H1 (cell line): Measurements from ENCODE around the gene SH2D2A. TPM values are rescaled to one million over a fixed set of nuclear protein-coding genes. Genes with fewer than 3 reads are reported as not detected.

Experiments used
- CTCF ChIA-PET: fragments of 300-600 bp; sonication (Branson Sonifier 250); formaldehyde crosslinking; loops from one replicate; lab custom pipeline; 2021; ENCODE audit not compliant: partially characterized antibody; lab: Charles Lee
- POLR2A ChIA-PET: fragments of 300-600 bp; sonication (Branson Sonifier 250); formaldehyde crosslinking; loops from one replicate; lab custom pipeline; 2021; ENCODE audit warnings: inconsistent platforms; ENCODE audit not compliant: partially characterized antibody; lab: Charles Lee
- DNase-seq, 2 experiments: peaks; one replicate each; pipeline versions ENCODE4 v3.0.0 to v3.0.0-alpha.2; 2010 to 2022; ENCODE audit warnings: low spot score in 2 of 2, low read depth in 1 of 2, mixed read lengths in 1 of 2
- FAIRE-seq: peaks from 2 replicates; lab custom pipeline; 2011; peaks lifted over from hg19 to GRCh38; lab: Jason Lieb, UNC
- H2AFZ ChIP-seq: 2 replicates; pipeline ENCODE4 v1.8.1; 2012; ENCODE audit warnings: low read length, inconsistent platforms
- H2AK5ac ChIP-seq: 2 replicates; pipeline ENCODE4 v1.6.1; 2013; ENCODE audit warnings: low read depth, low read length
- H2BK120ac ChIP-seq: replicated peaks from 2 replicates; pipeline ENCODE3; 2013; ENCODE audit warnings: low read depth, low read length, inconsistent platforms
- H2BK12ac ChIP-seq: 2 replicates; pipeline ENCODE4 v1.6.1; 2013; ENCODE audit warnings: low read depth, low read length
- H2BK15ac ChIP-seq: 2 replicates; pipeline ENCODE4 v1.6.1; 2013; ENCODE audit warnings: low read length
- H2BK20ac ChIP-seq: 2 replicates; pipeline ENCODE4 v1.6.1; 2013; ENCODE audit warnings: low read length
- H2BK5ac ChIP-seq: 2 replicates; pipeline ENCODE4 v1.6.1; 2013; ENCODE audit warnings: low read depth, low read length
- H3K14ac ChIP-seq: 2 replicates; pipeline ENCODE4 v1.6.1; 2013; ENCODE audit warnings: inconsistent platforms; ENCODE audit not compliant: insufficient read length
- H3K18ac ChIP-seq: 2 replicates; pipeline ENCODE4 v1.6.1; 2013; ENCODE audit warnings: low read length; ENCODE audit errors: extremely low read depth
- H3K23ac ChIP-seq: 2 replicates; pipeline ENCODE4 v1.6.1; 2013; ENCODE audit warnings: inconsistent platforms; ENCODE audit not compliant: insufficient read length
- H3K23me2 ChIP-seq: 2 replicates; pipeline ENCODE4 v1.6.1; 2013; ENCODE audit warnings: low read depth, low read length
- H3K27ac ChIP-seq: 2 replicates; pipeline ENCODE4 v1.6.1; 2011; ENCODE audit warnings: low read depth, low read length, inconsistent platforms
- H3K27me3 ChIP-seq, 4 experiments: replicated peaks in 1 of 4; 1 replicate in 1 of 4; 2 replicates in 3 of 4; pipeline versions ENCODE4 v1.6.1 to v1.8.1; 2011 to 2013; ENCODE audit warnings: low read length in 3 of 4, mild to moderate bottlenecking in 3 of 4, inconsistent platforms in 2 of 4, mixed read lengths in 2 of 4, moderate library complexity in 1 of 4; ENCODE audit not compliant: control insufficient read depth in 3 of 4, insufficient read depth in 3 of 4; ENCODE audit errors: extremely low read depth in 1 of 4
- H3K36me3 ChIP-seq, 4 experiments: 2 replicates each; pipeline versions ENCODE4 v1.6.1 to v1.8.1; 2011 to 2013; ENCODE audit warnings: mild to moderate bottlenecking in 4 of 4, low read length in 3 of 4, moderate library complexity in 2 of 4, control low read depth in 1 of 4, inconsistent platforms in 1 of 4; ENCODE audit not compliant: insufficient read depth in 4 of 4, control insufficient read depth in 2 of 4
- H3K4ac ChIP-seq: replicated peaks from 2 replicates; pipeline ENCODE3; 2013; ENCODE audit warnings: low read length, low read depth, mixed read lengths, inconsistent platforms; ENCODE audit not compliant: insufficient read length
- H3K4me1 ChIP-seq, 4 experiments: replicated peaks in 1 of 4; 1 replicate in 1 of 4; 2 replicates in 3 of 4; pipeline versions ENCODE4 v1.6.1 to v1.8.1; 2011 to 2013; ENCODE audit warnings: low read length in 3 of 4, inconsistent platforms in 2 of 4, mixed read lengths in 1 of 4; ENCODE audit not compliant: insufficient read depth in 4 of 4, control insufficient read depth in 3 of 4
- H3K4me2 ChIP-seq, 2 experiments: 2 replicates each; pipeline versions ENCODE4 v1.6.1 to v1.8.1; 2011 to 2013; ENCODE audit warnings: low read depth in 2 of 2, low read length in 2 of 2, control low read depth in 1 of 2, inconsistent platforms in 1 of 2, mild to moderate bottlenecking in 1 of 2; ENCODE audit not compliant: insufficient read depth in 1 of 2
- H3K4me3 ChIP-seq, 4 experiments: fragments of 200-600, 300-600 bp in 1 of 4; sonication (generic), shearing (Covaris generic), sonication (Bioruptor Twin) in 1 of 4; 2 replicates each; pipeline versions ENCODE4 v1.5.1 to v1.8.1; 2011 to 2016; ENCODE audit warnings: low read length in 4 of 4, low read depth in 3 of 4, control low read depth in 2 of 4, inconsistent platforms in 2 of 4, mild to moderate bottlenecking in 2 of 4, mixed read lengths in 1 of 4, moderate library complexity in 1 of 4; ENCODE audit not compliant: insufficient read depth in 2 of 4; ENCODE audit errors: extremely low read depth in 1 of 4
- H3K56ac ChIP-seq: replicated peaks from 2 replicates; pipeline ENCODE3; 2013; ENCODE audit warnings: low read depth, mild to moderate bottlenecking, mixed read lengths, low read length, inconsistent platforms; ENCODE audit not compliant: insufficient read length
- H3K79me1 ChIP-seq: 2 replicates; pipeline ENCODE4 v1.6.1; 2013; ENCODE audit warnings: low read depth, low read length, control low read depth
- H3K79me2 ChIP-seq, 2 experiments: 2 replicates each; pipeline versions ENCODE4 v1.6.1 to v1.8.1; 2012 to 2013; ENCODE audit warnings: low read length in 2 of 2, mild to moderate bottlenecking in 2 of 2, inconsistent platforms in 1 of 2; ENCODE audit not compliant: insufficient read depth in 2 of 2, control insufficient read depth in 1 of 2
- H3K9ac ChIP-seq, 4 experiments: replicated peaks in 1 of 4; 1 replicate in 1 of 4; 2 replicates in 3 of 4; pipeline versions ENCODE4 v1.6.1 to v1.8.1; 2011 to 2013; ENCODE audit warnings: low read depth in 3 of 4, low read length in 3 of 4, control low read depth in 2 of 4, mild to moderate bottlenecking in 2 of 4, moderate library complexity in 2 of 4, inconsistent platforms in 1 of 4; ENCODE audit errors: extremely low read depth in 1 of 4
- H3K9me3 ChIP-seq, 2 experiments: 2 replicates each; pipeline versions ENCODE4 v1.6.1 to v1.8.1; 2012 to 2013; ENCODE audit warnings: mild to moderate bottlenecking in 2 of 2, moderate library complexity in 2 of 2, control low read depth in 1 of 2, inconsistent platforms in 1 of 2, low read depth in 1 of 2, low read length in 1 of 2, mixed read lengths in 1 of 2; ENCODE audit not compliant: insufficient read depth in 2 of 2
- H4K20me1 ChIP-seq, 2 experiments: replicated peaks in 1 of 2; 2 replicates each; pipeline versions ENCODE3 to v1.8.1; 2011 to 2013; ENCODE audit warnings: inconsistent platforms in 2 of 2, low read length in 2 of 2, mild to moderate bottlenecking in 1 of 2; ENCODE audit not compliant: insufficient read depth in 2 of 2, control insufficient read depth in 1 of 2
- H4K5ac ChIP-seq: 2 replicates; pipeline ENCODE4 v1.6.1; 2013; ENCODE audit warnings: low read length, low read depth, mixed read lengths, inconsistent platforms; ENCODE audit not compliant: insufficient read length
- H4K8ac ChIP-seq: 2 replicates; pipeline ENCODE4 v1.8.0; 2013; ENCODE audit warnings: mild to moderate bottlenecking, moderate library complexity, low read length, inconsistent platforms; ENCODE audit not compliant: insufficient read depth; ENCODE audit errors: extremely low read depth
- H4K91ac ChIP-seq: replicated peaks from 2 replicates; pipeline ENCODE3; 2013; ENCODE audit warnings: low read length, mixed read lengths, inconsistent platforms; ENCODE audit not compliant: insufficient read length
- EGR1 ChIP-seq: IDR thresholded peaks from 2 replicates; pipeline ENCODE4 v1.6.1; 2011; ENCODE audit warnings: low read depth, low read length, borderline replicate concordance
- EZH2 ChIP-seq: fragments of 200-600 bp; sonication (generic); IDR thresholded peaks from 2 replicates; pipeline ENCODE4 v1.7.1; 2012; ENCODE audit warnings: low read depth, mild to moderate bottlenecking, moderate library complexity, low read length, inconsistent platforms; ENCODE audit not compliant: severe bottlenecking
- PHF8 ChIP-seq: fragments of 200-600 bp; sonication (generic); conservative IDR thresholded peaks from 2 replicates; pipeline ENCODE4 v1.7.1; 2012; ENCODE audit warnings: low read depth, mild to moderate bottlenecking, inconsistent platforms, low read length, moderate library complexity
- RNF2 ChIP-seq: fragments of 200-900, 300-1000 bp; sonication (generic); IDR thresholded peaks from 2 replicates; pipeline ENCODE4 v1.7.1; 2016; ENCODE audit warnings: borderline replicate concordance, low read depth, mild to moderate bottlenecking, antibody characterized with exemption, low read length; ENCODE audit not compliant: poor library complexity, severe bottlenecking; ENCODE audit errors: missing control alignments
- SUZ12 ChIP-seq: fragments of 200-600 bp; sonication (generic); IDR thresholded peaks from 2 replicates; pipeline ENCODE4 v1.6.1; 2012; ENCODE audit warnings: mild to moderate bottlenecking, inconsistent platforms, low read length, moderate library complexity, mixed read lengths
- TEAD4 ChIP-seq: IDR thresholded peaks from 2 replicates; pipeline ENCODE4 v1.6.1; 2012; ENCODE audit warnings: low read depth, low read length, inconsistent platforms, mixed read lengths
- WGBS, 2 experiments: shearing (Covaris generic) in 1 of 2; methylation state at CpG; one replicate each; pipeline versions ENCODE4 v1.1.6 to v1.1.7; 2013 to 2015; ENCODE audit warnings: low lambda C conversion rate in 2 of 2, mixed read lengths in 2 of 2, inconsistent platforms in 1 of 2, low coverage in 1 of 2, missing lambda C conversion rate in 1 of 2; ENCODE audit not compliant: insufficient replicate concordance in 2 of 2, insufficient coverage in 1 of 2, insufficient read length in 1 of 2; ENCODE audit errors: extremely low coverage in 1 of 2, missing lambda C conversion rate in 1 of 2; 5-methylcytosine and 5-hydroxymethylcytosine counted together
- polyA plus RNA-seq, 7 experiments: library from polyadenylated mRNA; depleted of rRNA in 3 of 7; stranded (reverse) in 5 of 7; unstranded in 2 of 7; fragments of >200 nt in 5 of 7; fragments of 200-250 nt in 2 of 7; gene quantifications; 1 replicate in 5 of 7; 2 replicates in 1 of 7; 4 replicates in 1 of 7; pipeline versions ENCODE4 v1.2.1 to v1.2.3, GENCODE V29; 2011 to 2013; ENCODE audit warnings: missing spikeins in 2 of 7, mixed read lengths in 2 of 7
- total RNA-seq: library from RNA; stranded (reverse); fragmentation: NEBNext Ultra II Directional; extraction: Animal tissue kit (Norgen Biotek cat#: 25700); gene quantifications from 2 replicates; pipeline ENCODE4 v1.2.1, GENCODE V29; 2021
- TF ChIP-seq, protein P1 (sequence below): IDR thresholded peaks from 2 replicates; pipeline ENCODE4 v1.6.1; 2011; ENCODE audit warnings: low read depth, mild to moderate bottlenecking, low read length; ENCODE audit not compliant: insufficient read depth
- TF ChIP-seq, protein P2 (sequence below): IDR thresholded peaks from 2 replicates; pipeline ENCODE4 v1.6.1; 2012; ENCODE audit warnings: inconsistent platforms
- TF ChIP-seq, protein P3 (sequence below): IDR thresholded peaks from 2 replicates; pipeline ENCODE4 v1.6.1; 2012; ENCODE audit warnings: inconsistent platforms

SH2D2A gene
- total and polyA plus RNA-seq, 2 of the 8 experiments (the other 6 are each of a cell fraction or from before 2014, with no cell fraction given): 3.3 to 7.9 TPM

DNA sequence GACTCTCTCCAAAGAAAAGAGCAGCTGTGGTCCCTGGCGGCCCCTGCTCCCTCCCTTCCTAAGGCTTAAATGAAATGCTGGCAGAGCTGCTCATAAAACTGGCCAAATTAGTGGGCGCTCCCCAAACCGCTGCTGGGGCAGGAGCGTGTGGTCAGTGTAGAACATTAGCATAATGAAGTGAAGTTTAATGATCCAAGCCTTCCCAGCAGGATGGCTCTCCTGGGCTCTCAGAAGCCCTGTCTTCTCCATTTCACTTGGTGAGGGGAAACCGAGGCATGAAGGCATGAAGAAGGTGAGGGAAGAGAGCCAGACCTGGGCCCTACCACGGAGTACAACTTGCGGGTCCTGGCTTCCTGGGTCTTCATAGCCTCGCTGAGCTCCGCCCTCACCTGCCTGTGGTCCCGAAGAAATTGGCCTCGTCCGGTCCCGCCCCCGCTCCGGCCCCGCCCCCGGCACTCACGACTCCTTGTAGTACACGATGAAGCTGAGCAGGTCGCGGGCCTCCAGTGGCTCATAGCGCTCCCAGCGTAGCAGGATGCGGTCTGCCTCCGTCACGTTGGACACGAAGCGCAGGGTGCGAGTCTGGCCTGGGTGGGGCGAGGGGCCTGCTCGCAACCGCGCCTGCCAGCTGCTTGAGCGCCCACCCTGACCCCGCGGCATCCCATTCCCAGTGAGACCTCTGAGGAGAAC lies 32.0 kb upstream of the SH2D2A start:
- peak overlapping the region; percentile 87 to 94 for H3K4me2 ChIP-seq
- CTCF ChIA-PET: interaction anchor here (0.7 to 25.2 kb wide), 14 partner anchors 7 to 159 kb away, joined by 3 to 719 read pairs (median 6); partner anchors contain the start of genes INSRR, NTRK1 and PEAR1
- no peak overlapping the region for H3K4ac ChIP-seq
- TF ChIP-seq RNF2: no peak
- TF ChIP-seq, protein P1, sequence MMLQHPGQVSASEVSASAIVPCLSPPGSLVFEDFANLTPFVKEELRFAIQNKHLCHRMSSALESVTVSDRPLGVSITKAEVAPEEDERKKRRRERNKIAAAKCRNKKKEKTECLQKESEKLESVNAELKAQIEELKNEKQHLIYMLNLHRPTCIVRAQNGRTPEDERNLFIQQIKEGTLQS: no peak
- no peak for TF ChIP-seq PHF8
- TF ChIP-seq TEAD4: no peak
- peak; percentile 73; the same call in 1 of the 2 replicates for TF ChIP-seq EGR1
- TF ChIP-seq EZH2: peak; percentile 76
- TF ChIP-seq, protein P2, sequence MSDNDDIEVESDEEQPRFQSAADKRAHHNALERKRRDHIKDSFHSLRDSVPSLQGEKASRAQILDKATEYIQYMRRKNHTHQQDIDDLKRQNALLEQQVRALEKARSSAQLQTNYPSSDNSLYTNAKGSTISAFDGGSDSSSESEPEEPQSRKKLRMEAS: no peak; the same call in 1 of the 2 replicates
- TF ChIP-seq, protein P3, sequence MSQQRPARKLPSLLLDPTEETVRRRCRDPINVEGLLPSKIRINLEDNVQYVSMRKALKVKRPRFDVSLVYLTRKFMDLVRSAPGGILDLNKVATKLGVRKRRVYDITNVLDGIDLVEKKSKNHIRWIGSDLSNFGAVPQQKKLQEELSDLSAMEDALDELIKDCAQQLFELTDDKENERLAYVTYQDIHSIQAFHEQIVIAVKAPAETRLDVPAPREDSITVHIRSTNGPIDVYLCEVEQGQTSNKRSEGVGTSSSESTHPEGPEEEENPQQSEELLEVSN: 0 out of 2 replicates have a peak, but pooled peaks have one; percentile 15
- TF ChIP-seq SUZ12: peak; percentile 82; the same call in 1 of the 2 replicates

More for the DNA sequence above, 32.0 kb upstream of the SH2D2A start:
- POLR2A ChIA-PET: interaction anchor here (0.6 to 1.5 kb wide), 6 partner anchors 9 to 355 kb away, joined by 3 to 6 read pairs (median 4); partner anchors contain the start of gene NTRK1
- H4K20me1 ChIP-seq: peaks cover 3 to 17% of the 10 kb centered on the region in 2 experiments
- H3K14ac ChIP-seq: no peak overlapping the region
- H2AK5ac ChIP-seq: no peak overlapping the region
- FAIRE-seq: no peak
- no peaks in the 10 kb centered on the region for H3K36me3 ChIP-seq
- H2BK120ac ChIP-seq: no peak overlapping the region
- no peaks in the 10 kb centered on the region for H3K9me3 ChIP-seq
- DNase-seq: peak in 1 of 2 experiments; percentile 78
- no peaks in the 10 kb centered on the region for H3K79me2 ChIP-seq
- no peak overlapping the region for H3K27ac ChIP-seq
- H3K18ac ChIP-seq: no peak overlapping the region; the same call in 1 of the 2 replicates
- no peak overlapping the region for H3K56ac ChIP-seq
- H2BK5ac ChIP-seq: no peak overlapping the region
- H2BK20ac ChIP-seq: no peak overlapping the region
- peaks cover 12% of the 10 kb centered on the region for H3K23me2 ChIP-seq
- H3K23ac ChIP-seq: no peak overlapping the region
- H3K4me1 ChIP-seq: peaks cover 0 to 25% (median 11%) of the 10 kb centered on the region in 4 experiments; a peak in 5 of 7 replicates
- 0 out of 2 replicates have a peak overlapping the region, but pooled peaks have one; percentile 40 for H2BK15ac ChIP-seq
- peaks cover 62 to 94% (median 69%) of the 10 kb centered on the region in 4 experiments for H3K27me3 ChIP-seq
- no peak overlapping the region for H4K5ac ChIP-seq
- no peak overlapping the region; the same call in 1 of the 2 replicates for H2AFZ ChIP-seq
- H4K8ac ChIP-seq: no peak overlapping the region
- no peak overlapping the region for H4K91ac ChIP-seq
- H3K79me1 ChIP-seq: no peaks in the 10 kb centered on the region
- H3K4me3 ChIP-seq: peak overlapping the region; percentile 3 to 59 (median 32); a peak in 7 of 8 replicates
- H3K9ac ChIP-seq: no peak overlapping the region
- 6% methylated on average over 36 of the region's 36 CpGs; no CpG with 5 or more reads in 1 of the 2 experiments for WGBS, 2 experiments
- H2BK12ac ChIP-seq: no peak overlapping the region
